GM12892 (cell line): Measurements from ENCODE around the gene C4B.
"Not testable (repeated sequence)": the region's sequence is repeated elsewhere in the genome, so short reads cannot be mapped to it uniquely, and the experiment has no call there.

Experiments used
- DNase-seq: peaks from one replicate; pipeline ENCODE4 v3.0.0; 2011; ENCODE audit not compliant: insufficient read length
- FAIRE-seq: peaks from 2 replicates; lab custom pipeline; 2011; peaks lifted over from hg19 to GRCh38; lab: Jason Lieb, UNC
- POLR2A ChIP-seq: IDR thresholded peaks from 2 replicates; pipeline ENCODE4 v1.6.1; 2011; ENCODE audit warnings: low read depth, low read length, control low read depth
- POLR2AphosphoS5 ChIP-seq: IDR thresholded peaks from 2 replicates; pipeline ENCODE4 v1.6.1; 2011; ENCODE audit warnings: low read depth, low read length, control low read depth
- TAF1 ChIP-seq: IDR thresholded peaks from 2 replicates; pipeline ENCODE4 v1.6.1; 2011; ENCODE audit warnings: low read depth, mild to moderate bottlenecking, control low read depth, low read length, borderline replicate concordance

C4B gene

GRCh38 chr6:31971993-31972708, 42.4 kb upstream of the C4B start, which contains the start of gene DXO:
Gene DXO, minus strand, starts transcription at chr6:31972138. Its CDS starts 463 bp downstream, at chr6:31971675.
- peak; percentile 98 for FAIRE-seq

DNA sequence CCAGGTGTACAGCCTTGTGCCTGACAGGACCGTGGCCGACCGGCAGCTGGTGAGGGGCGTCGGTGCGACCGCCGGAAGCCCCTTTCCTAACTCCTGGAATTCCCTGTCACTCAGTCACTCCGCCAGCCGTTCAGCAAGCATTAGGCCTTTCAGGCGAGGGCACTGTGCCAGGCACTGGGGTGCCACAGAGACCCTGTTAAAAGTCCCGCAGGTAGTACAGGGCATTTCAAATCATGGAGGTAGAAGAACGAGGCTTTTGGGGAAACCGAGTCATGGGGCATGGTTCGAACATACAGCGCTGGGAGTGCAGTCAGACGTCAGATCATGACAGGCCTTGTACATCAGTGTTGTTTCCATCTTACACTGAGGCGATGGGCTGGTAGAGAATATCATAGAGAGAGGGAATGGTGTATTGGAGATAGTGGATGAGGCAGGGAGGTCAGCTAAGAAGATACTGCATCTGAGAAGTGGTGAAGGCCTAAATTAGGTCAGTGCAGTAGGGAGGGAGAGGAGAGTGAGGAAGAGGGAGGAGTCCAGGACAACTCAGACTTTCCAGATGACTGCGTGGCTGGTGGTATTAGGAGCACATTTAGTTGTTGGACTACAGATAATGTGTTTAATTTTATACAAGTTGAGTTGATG, 41.8 kb upstream of the C4B start:
- TF ChIP-seq POLR2A (no peak), POLR2AphosphoS5 (no peak), TAF1 (no peak)
- DNase-seq (no peak), FAIRE-seq (no peak)

More at GRCh38 chr6:31971993-31972708, 42.4 kb upstream of the C4B start, which contains the start of gene DXO:
- DNase-seq = peak; percentile 99
- no peak for TF ChIP-seq TAF1
- TF ChIP-seq POLR2AphosphoS5 = peak; percentile 55; the same call in 1 of the 2 replicates
- no peak; the same call in 1 of the 2 replicates for TF ChIP-seq POLR2A

DNA sequence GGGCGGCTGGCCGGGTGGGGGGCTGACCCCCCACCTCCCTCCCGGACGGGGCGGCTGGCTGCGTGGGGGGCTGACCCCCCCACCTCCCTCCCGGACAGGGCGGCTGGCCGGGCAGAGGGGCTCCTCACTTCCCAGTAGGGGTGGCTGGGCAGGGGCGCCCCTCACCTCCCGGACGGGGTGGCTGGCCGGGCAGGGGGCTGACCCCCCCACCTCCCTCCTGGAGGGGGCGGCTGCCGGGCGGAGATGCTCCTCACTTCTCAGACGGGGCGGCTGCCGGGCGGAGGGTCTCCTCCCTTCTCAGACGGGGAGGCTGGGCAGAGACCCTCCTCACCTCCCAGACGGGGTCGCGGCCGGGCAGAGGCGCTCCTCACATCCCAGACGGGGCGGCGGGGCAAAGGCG, 38.5 kb upstream of the C4B start:
- not testable (repeated sequence) for DNase-seq, FAIRE-seq

DNA sequence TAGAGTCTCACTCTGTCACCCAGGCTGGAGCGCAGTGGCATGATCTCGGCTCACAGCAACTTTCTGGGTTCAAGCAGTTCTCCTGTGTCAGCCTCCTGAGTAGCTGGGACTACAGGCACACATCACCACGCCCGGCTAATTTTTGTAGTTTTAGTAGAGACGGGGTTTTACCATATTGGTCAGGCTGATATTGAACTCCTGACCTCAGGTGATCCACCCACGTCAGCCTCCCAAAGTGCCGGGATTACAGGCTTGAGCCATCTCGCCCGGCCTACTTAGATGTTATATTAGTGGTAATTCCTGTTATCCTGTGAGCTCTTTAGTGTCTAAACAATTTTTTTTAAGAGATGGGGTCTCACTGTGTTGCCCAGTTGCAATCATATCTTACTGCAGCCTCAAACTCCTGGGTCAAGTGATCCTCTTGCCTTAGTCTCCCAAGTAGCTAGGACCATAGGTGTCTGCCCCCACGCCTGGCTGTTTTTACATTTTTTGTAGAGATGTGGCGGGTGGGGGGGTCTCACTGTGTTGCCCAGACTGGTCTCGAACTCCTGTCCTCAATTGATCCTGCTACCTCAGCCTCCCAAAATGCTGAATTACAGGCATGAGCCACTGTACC, 36.7 kb upstream of the C4B start:
- FAIRE-seq (no peak), DNase-seq (no peak)
- TF ChIP-seq TAF1 (no peak), POLR2A (no peak), POLR2AphosphoS5 (no peak)

- TF ChIP-seq POLR2AphosphoS5 (no peak), TAF1 (no peak), POLR2A (no peak)
- FAIRE-seq (no peak), DNase-seq (no peak)
Observed at GRCh38 chr6:31978831-31979230, 35.8 kb upstream of the C4B start.

DNA sequence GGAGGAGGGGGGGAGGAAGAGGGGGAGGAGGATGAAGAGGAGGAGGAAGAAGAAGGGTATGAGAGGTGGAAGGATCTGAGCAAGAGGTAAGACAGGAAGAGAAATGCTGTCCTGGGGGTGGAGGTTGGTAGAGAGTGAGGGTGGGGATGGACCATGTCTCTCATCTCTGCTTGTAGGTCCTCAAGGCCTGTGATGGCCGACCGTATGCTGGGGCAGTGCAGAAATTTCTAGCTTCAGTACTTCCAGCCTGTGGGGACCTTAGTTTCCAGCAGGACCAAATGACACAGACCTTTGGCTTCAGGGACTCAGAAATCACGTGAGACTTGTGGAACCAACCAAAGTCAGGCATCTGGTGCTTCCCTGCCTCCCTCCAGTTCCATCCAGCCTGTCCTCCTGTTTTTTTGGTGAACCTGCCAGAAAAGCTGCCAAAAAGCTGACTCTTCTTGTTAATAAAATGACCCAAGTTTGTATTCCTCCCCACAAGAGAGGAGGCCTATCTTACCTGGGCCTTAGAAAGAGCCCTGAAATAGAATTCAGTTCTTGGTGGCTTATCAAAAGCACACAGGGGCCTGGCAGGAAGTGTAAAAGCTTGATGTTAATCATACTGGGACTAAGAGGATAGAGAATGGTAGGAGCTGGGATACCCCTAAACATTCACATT, 35.2 kb upstream of the C4B start:
- no peak for TF ChIP-seq POLR2A
- TF ChIP-seq POLR2AphosphoS5 = no peak
- TF ChIP-seq TAF1 = no peak
- no peak for DNase-seq
- no peak for FAIRE-seq

- not testable (repeated sequence) for FAIRE-seq, DNase-seq
Observed at GRCh38 chr6:31980195-31980876, 34.3 kb upstream of the C4B start.

DNA sequence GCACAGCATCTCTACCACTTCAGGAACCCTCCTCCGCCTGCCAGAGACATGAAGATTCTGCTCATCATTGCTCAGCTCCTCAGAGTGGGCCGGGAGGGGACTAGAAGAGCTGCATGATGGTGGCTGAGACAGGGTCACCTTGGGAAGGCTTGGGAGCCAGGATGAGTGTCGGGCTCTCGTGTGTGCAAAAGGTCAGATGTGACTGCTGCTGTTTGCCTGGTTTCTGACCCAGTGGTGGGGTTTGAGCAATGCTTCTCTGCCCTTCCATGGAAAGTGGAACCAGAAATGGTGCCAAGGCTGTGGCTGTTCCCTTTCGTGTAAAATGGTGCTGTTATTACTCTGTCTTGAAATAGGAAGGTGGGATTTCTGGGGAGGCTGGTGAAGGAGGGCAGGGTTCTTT, 33.6 kb upstream of the C4B start:
- not testable (repeated sequence) for FAIRE-seq, DNase-seq

- FAIRE-seq = not testable (repeated sequence)
Observed at GRCh38 chr6:31981744-31982143, 32.9 kb upstream of the C4B start, which contains the start of gene C4A. Gene C4A, plus strand, starts transcription at chr6:31982057. Its CDS starts 51 bp downstream, at chr6:31982108.

DNA sequence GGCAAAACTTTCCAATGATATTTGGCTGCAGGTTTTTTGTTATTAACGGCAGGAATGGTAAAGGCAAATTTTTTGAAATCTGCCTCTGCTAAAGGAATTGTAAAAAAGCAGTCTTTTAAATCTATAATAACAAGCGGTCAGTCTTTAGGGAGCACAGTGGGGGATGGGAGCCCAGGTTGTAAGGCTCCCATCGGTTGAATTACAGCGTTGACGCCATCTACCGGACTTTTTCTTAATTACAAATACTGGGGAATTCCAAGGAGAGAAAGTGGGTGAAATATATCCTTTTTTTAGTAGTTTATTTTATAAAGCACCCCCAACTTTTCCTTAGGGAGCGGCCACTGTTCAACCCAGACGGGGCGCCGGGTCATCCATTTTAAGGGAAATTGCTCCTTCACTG, 25.2 kb upstream of the C4B start:
- FAIRE-seq = not testable (repeated sequence)

More at GRCh38 chr6:31981744-31982143, 32.9 kb upstream of the C4B start, which contains the start of gene C4A:
- not testable (repeated sequence) for DNase-seq

DNA sequence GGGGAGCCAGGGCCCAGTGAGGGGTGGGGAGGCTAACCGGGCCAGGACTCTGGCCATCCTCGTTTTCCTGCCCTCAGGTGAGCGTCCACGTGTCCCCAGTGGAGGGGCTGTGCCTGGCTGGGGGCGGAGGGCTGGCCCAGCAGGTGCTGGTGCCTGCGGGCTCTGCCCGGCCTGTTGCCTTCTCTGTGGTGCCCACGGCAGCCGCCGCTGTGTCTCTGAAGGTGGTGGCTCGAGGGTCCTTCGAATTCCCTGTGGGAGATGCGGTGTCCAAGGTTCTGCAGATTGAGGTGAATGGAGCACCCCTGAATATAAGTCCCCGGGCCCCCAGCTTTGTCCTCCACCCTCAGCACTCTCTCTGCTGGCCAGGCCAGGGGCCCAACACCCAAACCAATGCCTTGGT, 20.2 kb upstream of the C4B start:
- FAIRE-seq, DNase-seq: not testable (repeated sequence)

More for the DNA sequence above, 25.2 kb upstream of the C4B start:
- not testable (repeated sequence) for DNase-seq

DNA sequence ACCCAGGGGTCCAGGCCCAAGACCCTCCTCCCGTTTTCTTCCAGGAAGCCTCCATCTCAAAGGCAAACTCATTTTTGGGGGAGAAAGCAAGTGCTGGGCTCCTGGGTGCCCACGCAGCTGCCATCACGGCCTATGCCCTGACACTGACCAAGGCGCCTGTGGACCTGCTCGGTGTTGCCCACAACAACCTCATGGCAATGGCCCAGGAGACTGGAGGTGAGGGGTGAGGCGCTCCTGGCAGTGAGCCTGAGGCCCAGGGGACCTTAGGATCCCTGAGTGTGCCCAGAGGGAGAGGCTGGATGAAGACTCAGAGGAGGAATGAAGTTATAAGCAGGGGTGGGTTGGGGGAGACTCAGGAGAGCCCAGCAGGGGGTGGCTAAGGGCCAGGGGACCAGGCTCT, 18.2 kb upstream of the C4B start:
- DNase-seq, FAIRE-seq: not testable (repeated sequence)

GRCh38 chr6:32002546-32003268, 11.9 kb upstream of the C4B start:
- DNase-seq, FAIRE-seq: not testable (repeated sequence)

GRCh38 chr6:32003301-32003700, 11.3 kb upstream of the C4B start:
- not testable (repeated sequence) for FAIRE-seq

DNA sequence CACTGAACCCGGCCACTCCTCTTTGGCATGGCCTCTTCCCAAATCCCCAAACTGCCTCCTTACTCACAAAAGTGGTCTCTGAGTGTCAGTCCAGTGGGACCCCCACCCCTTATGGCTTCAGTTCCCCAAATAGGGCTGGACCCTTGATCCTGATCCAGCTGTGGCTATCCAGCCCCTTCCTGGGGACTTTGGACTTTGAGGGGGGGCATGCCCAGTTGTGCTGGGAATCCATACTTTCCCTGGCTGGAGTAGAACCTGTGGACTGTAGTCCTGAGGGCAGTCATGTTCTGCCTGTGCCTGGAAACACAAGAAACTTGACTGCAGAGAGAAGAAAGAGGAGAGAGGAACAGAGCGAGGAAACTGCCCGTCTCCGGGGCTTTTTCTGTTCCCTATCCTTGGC, 10.2 kb upstream of the C4B start:
- FAIRE-seq, DNase-seq: not testable (repeated sequence)

More at GRCh38 chr6:32003301-32003700, 11.3 kb upstream of the C4B start:
- DNase-seq = not testable (repeated sequence)

DNA sequence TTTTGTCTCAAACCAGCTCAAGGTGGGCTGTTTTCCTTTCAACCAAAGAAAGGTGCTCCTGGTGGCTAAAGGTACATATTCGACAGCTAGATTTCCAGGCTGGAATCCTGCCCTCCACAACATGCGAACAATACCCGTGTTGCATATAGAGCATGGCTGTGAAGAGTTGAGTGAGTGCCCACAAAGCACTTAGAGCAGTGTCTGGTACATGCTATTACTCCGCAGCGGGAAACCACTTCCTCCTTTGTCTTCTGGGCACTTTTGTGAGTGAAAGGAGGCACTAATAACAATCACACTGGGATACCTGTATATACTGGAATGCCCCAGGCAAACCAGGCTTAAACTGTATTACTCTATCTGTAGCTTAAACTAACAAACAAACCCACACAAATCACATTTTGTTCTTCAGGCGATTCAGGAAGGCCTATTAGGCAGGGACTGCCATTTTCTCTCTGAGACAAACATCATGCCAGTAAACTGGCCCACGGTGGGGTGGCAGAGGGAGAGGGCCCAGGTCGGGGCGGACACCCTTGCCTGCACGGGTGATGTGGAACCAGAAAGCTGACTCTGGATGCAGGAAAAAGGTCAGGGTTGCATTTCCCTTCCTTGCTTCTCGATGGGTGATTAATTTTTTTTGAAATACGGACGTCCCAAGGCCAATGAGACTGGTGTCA, 9.6 kb upstream of the C4B start:
- not testable (repeated sequence) for FAIRE-seq, DNase-seq

DNA sequence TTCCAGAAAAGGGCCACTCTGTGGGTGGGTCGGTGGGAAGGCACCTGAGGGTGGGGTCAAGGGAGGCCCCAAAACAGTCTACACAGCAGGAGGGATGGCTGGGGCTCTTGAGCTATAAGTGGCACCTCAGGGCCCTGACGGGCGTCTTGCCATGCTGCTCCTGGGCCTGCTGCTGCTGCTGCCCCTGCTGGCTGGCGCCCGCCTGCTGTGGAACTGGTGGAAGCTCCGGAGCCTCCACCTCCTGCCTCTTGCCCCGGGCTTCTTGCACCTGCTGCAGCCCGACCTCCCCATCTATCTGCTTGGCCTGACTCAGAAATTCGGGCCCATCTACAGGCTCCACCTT, 9.1 kb upstream of the C4B start:
- not testable (repeated sequence) for DNase-seq, FAIRE-seq
